Nephron (organoid): ENCODE results near the gene NUP42.

ENCODE experiments used
- H3K27ac Mint-ChIP-seq, 3 experiments: 2 replicates each; pipeline ENCODE4 v1.8.0; 2020; ENCODE audit warnings: mixed read lengths in 3 of 3, mild to moderate bottlenecking in 2 of 3, moderate library complexity in 1 of 3
- H3K27me3 Mint-ChIP-seq: 2 replicates; pipeline ENCODE4 v1.8.0; 2021; ENCODE audit warnings: low read depth, mild to moderate bottlenecking, moderate library complexity, mixed read lengths
- H3K36me3 Mint-ChIP-seq: 2 replicates; pipeline ENCODE4 v1.8.0; 2020; ENCODE audit warnings: low read depth, mixed read lengths
- H3K4me1 Mint-ChIP-seq: 2 replicates; pipeline ENCODE4 v1.8.0; 2020; ENCODE audit warnings: mixed read lengths
- H3K4me3 Mint-ChIP-seq, 3 experiments: 2 replicates each; pipeline ENCODE4 v1.8.0; 2020; ENCODE audit warnings: mild to moderate bottlenecking in 3 of 3, mixed read lengths in 3 of 3, moderate library complexity in 2 of 3
- H3K9me3 Mint-ChIP-seq: 2 replicates; pipeline ENCODE4 v1.8.0; 2020; ENCODE audit warnings: mixed read lengths
- CTCF ChIP-seq, 3 experiments: fragments of 200-600 bp; sonication (generic); IDR thresholded peaks; one replicate each; pipeline ENCODE4 v1.5.0; 2021; ENCODE audit warnings: antibody characterized with exemption in 3 of 3; ENCODE audit not compliant: unreplicated experiment in 3 of 3

NUP42 gene

GRCh38 chr7:23247046-23247602, 65.3 kb downstream of the NUP42 start:
- H3K4me1 Mint-ChIP-seq: peaks cover 20% of the 10 kb centered on the region
- peaks cover 25% of the 10 kb centered on the region for H3K9me3 Mint-ChIP-seq
- H3K36me3 Mint-ChIP-seq: no peaks in the 10 kb centered on the region
- no peak for TF ChIP-seq CTCF (IDR thresholded peaks at IDR 0.05; ENCODE audit: unreplicated experiment in 3 of 3)
- H3K27ac Mint-ChIP-seq: peak overlapping the region in 1 of 3 experiments; percentile 15
- H3K4me3 Mint-ChIP-seq: peak overlapping the region in 2 of 3 experiments; percentile 30 to 67
- H3K27me3 Mint-ChIP-seq: peaks cover 16% of the 10 kb centered on the region

GRCh38 chr7:23247603-23248335, 65.9 kb downstream of the NUP42 start:
- Mint-ChIP-seq H3K36me3 (no peaks in the 10 kb centered on the region), H3K9me3 (peaks cover 25% of the 10 kb centered on the region), H3K27me3 (peaks cover 16% of the 10 kb centered on the region), H3K4me1 (peaks cover 18% of the 10 kb centered on the region), H3K27ac (no peak overlapping the region), H3K4me3 (no peak overlapping the region)
- TF ChIP-seq CTCF (IDR thresholded peaks at IDR 0.05; ENCODE audit: unreplicated experiment in 3 of 3): no peak

GRCh38 chr7:23249486-23249885, 67.6 kb downstream of the NUP42 start:
- no peak for TF ChIP-seq CTCF (IDR thresholded peaks at IDR 0.05; ENCODE audit: unreplicated experiment in 3 of 3)
- peaks cover 9% of the 10 kb centered on the region for H3K4me1 Mint-ChIP-seq
- no peaks in the 10 kb centered on the region for H3K36me3 Mint-ChIP-seq
- H3K9me3 Mint-ChIP-seq: peaks cover 25% of the 10 kb centered on the region
- H3K4me3 Mint-ChIP-seq: no peak overlapping the region
- no peak overlapping the region for H3K27ac Mint-ChIP-seq
- peaks cover 7% of the 10 kb centered on the region for H3K27me3 Mint-ChIP-seq
